ENCODE data around the gene CNOT3. TPM values are rescaled to one million over a fixed set of nuclear protein-coding genes. Genes with fewer than 3 reads are reported as not detected.

Gene CNOT3
- total and polyA plus RNA-seq, 2 of the 13 experiments (the other 11 are each of a cell fraction or from before 2014, with no cell fraction given) = 4.3 to 5.8 TPM

DNA sequence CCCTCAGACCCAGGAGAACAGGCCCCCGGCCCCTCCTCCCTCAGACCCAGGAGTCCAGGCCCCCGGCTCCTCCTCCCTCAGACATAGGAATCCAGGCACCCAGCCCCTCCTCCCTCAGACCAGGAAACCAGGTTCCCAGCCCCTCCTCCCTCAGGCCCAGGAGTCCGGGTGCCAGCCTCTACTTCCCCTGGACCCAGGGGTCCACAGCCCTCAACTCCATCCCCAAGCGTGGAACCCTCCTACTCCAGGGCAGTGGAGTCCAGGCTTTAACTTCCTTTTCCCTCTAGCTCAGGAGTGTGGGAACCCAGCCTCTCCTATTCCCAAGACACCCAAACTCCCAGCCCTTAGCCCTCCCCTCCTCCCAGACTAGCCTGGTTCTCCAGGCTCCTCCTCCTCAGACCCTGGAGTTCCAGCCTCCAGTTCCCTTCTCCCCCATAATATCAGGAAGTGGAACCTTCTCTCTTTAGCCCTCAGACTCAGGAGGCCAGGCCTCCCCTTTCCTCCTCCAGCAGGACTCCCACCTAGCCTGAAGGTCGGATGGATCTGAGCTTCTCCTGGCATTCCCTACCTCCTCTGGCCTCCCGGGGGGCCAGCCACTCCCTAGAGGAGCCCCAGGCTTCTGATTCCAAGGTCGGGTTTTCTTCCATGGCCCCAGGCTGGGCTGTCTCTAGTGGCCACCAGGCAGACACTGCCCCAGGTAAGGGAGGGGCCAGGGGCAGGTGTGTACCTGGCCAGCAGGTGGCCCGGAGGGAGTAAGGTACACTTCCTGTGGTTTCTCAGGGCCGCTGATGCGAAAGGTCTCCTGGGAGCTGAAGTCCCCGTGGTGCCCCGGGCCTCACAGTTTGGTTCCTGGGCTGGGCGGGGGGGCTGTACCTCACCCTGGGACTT is 35.2 kb downstream of the CNOT3 start, which contains the start of gene TMC4 (continued):
- TF ChIP-seq, protein P1, sequence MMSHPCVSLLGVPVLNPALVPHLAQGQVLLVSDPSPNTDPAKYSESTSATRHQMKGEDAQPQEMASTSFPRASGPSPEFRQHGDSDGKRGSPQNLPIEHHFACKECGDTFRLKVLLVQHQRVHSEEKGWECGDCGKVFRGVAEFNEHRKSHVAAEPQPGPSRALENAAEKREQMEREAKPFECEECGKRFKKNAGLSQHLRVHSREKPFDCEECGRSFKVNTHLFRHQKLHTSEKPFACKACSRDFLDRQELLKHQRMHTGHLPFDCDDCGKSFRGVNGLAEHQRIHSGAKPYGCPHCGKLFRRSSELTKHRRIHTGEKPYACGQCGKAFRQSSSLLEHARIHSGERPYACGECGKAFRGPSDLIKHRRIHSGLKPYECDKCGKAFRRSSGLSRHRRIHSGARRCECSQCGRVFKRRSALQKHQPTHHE (CRISPR knock-in tag; IDR thresholded peaks at IDR 0.05; ENCODE audit: borderline replicate concordance) = no peak
- peak; percentile 87 for TF ChIP-seq AGO1 (IDR thresholded peaks at IDR 0.05; ENCODE audit: low read depth, low read length, poor library complexity, severe bottlenecking)
- TF ChIP-seq, protein P2, sequence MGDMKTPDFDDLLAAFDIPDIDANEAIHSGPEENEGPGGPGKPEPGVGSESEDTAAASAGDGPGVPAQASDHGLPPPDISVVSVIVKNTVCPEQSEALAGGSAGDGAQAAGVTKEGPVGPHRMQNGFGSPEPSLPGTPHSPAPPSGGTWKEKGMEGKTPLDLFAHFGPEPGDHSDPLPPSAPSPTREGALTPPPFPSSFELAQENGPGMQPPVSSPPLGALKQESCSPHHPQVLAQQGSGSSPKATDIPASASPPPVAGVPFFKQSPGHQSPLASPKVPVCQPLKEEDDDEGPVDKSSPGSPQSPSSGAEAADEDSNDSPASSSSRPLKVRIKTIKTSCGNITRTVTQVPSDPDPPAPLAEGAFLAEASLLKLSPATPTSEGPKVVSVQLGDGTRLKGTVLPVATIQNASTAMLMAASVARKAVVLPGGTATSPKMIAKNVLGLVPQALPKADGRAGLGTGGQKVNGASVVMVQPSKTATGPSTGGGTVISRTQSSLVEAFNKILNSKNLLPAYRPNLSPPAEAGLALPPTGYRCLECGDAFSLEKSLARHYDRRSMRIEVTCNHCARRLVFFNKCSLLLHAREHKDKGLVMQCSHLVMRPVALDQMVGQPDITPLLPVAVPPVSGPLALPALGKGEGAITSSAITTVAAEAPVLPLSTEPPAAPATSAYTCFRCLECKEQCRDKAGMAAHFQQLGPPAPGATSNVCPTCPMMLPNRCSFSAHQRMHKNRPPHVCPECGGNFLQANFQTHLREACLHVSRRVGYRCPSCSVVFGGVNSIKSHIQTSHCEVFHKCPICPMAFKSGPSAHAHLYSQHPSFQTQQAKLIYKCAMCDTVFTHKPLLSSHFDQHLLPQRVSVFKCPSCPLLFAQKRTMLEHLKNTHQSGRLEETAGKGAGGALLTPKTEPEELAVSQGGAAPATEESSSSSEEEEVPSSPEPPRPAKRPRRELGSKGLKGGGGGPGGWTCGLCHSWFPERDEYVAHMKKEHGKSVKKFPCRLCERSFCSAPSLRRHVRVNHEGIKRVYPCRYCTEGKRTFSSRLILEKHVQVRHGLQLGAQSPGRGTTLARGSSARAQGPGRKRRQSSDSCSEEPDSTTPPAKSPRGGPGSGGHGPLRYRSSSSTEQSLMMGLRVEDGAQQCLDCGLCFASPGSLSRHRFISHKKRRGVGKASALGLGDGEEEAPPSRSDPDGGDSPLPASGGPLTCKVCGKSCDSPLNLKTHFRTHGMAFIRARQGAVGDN (CRISPR knock-in tag; IDR thresholded peaks at IDR 0.05) = peak; percentile 11; the same call in 1 of the 2 replicates
- no peak for TF ChIP-seq ZSCAN29 (CRISPR knock-in tag; conservative IDR thresholded peaks at IDR 0.05)
- no peak for TF ChIP-seq ZNF234 (CRISPR knock-in tag; conservative IDR thresholded peaks at IDR 0.05)
- TF ChIP-seq, protein P3, sequence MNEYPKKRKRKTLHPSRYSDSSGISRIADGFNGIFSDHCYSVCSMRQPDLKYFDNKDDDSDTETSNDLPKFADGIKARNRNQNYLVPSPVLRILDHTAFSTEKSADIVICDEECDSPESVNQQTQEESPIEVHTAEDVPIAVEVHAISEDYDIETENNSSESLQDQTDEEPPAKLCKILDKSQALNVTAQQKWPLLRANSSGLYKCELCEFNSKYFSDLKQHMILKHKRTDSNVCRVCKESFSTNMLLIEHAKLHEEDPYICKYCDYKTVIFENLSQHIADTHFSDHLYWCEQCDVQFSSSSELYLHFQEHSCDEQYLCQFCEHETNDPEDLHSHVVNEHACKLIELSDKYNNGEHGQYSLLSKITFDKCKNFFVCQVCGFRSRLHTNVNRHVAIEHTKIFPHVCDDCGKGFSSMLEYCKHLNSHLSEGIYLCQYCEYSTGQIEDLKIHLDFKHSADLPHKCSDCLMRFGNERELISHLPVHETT (CRISPR knock-in tag; conservative IDR thresholded peaks at IDR 0.05) = no peak
- 0 out of 4 replicates have a peak, but pooled peaks of 1 of the 2 experiments have one; percentile 36 for TF ChIP-seq POLR2A (IDR thresholded peaks at IDR 0.05; ENCODE audit: insufficient read depth in 1 of 2, low read depth in 2 of 2, low read length in 2 of 2)
- TF ChIP-seq YEATS4 (CRISPR knock-in tag; IDR thresholded peaks at IDR 0.05; ENCODE audit: borderline replicate concordance) = no peak
- no peak for TF ChIP-seq ZNF180 (CRISPR knock-in tag; IDR thresholded peaks at IDR 0.05; ENCODE audit: borderline replicate concordance, low read depth)
- no peak for TF ChIP-seq ZNF777 (CRISPR knock-in tag; IDR thresholded peaks at IDR 0.05)
- TF ChIP-seq, protein P4, sequence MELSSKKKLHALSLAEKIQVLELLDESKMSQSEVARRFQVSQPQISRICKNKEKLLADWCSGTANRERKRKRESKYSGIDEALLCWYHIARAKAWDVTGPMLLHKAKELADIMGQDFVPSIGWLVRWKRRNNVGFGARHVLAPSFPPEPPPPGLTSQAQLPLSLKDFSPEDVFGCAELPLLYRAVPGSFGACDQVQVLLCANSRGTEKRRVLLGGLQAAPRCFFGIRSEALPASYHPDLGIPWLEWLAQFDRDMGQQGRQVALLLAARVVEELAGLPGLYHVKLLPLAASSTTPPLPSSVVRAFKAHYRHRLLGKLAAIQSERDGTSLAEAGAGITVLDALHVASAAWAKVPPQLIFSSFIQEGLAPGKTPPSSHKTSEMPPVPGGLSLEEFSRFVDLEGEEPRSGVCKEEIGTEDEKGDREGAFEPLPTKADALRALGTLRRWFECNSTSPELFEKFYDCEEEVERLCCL (CRISPR knock-in tag; IDR thresholded peaks at IDR 0.05; ENCODE audit: borderline replicate concordance) = no peak
- TF ChIP-seq, protein P5, sequence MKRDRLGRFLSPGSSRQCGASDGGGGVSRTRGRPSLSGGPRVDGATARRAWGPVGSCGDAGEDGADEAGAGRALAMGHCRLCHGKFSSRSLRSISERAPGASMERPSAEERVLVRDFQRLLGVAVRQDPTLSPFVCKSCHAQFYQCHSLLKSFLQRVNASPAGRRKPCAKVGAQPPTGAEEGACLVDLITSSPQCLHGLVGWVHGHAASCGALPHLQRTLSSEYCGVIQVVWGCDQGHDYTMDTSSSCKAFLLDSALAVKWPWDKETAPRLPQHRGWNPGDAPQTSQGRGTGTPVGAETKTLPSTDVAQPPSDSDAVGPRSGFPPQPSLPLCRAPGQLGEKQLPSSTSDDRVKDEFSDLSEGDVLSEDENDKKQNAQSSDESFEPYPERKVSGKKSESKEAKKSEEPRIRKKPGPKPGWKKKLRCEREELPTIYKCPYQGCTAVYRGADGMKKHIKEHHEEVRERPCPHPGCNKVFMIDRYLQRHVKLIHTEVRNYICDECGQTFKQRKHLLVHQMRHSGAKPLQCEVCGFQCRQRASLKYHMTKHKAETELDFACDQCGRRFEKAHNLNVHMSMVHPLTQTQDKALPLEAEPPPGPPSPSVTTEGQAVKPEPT (CRISPR knock-in tag; IDR thresholded peaks at IDR 0.05; ENCODE audit: low read depth) = no peak
- peak; percentile 54 for TF ChIP-seq GABPA (IDR thresholded peaks at IDR 0.05; ENCODE audit: low read depth, low read length)
- TF ChIP-seq GABPA (CRISPR knock-in tag; IDR thresholded peaks at IDR 0.05; ENCODE audit: low read depth) = peak; percentile 78
- no peak for TF ChIP-seq TEAD3 (CRISPR knock-in tag; optimal IDR thresholded peaks at IDR 0.05; ENCODE audit: borderline replicate concordance)
- TF ChIP-seq GABPB1 (CRISPR knock-in tag; IDR thresholded peaks at IDR 0.05) = peak; percentile 53

All from HepG2 (cell line).